Hepatocyte (in vitro differentiated cells): ENCODE measurements around the gene CSMD2. TPM values are rescaled to one million over a fixed set of nuclear protein-coding genes. Genes with fewer than 3 reads are reported as not detected.

Experiments
- DNase-seq: peaks from one replicate; pipeline ENCODE4 v3.0.0-alpha.2; 2016; ENCODE audit warnings: low spot score
- H2AFZ ChIP-seq: fragments of 200-600 bp; sonication (generic); 2 replicates; pipeline ENCODE4 v1.6.0; 2016; ENCODE audit warnings: antibody characterized with exemption, mild to moderate bottlenecking
- H3K27ac ChIP-seq: fragments of 200-600 bp; sonication (generic); 2 replicates; pipeline ENCODE4 v1.5.1; 2016; ENCODE audit warnings: mild to moderate bottlenecking
- H3K27me3 ChIP-seq: fragments of 200-600 bp; sonication (generic); 2 replicates; pipeline ENCODE4 v1.6.1; 2016
- H3K36me3 ChIP-seq: fragments of 200-600 bp; sonication (generic); replicated peaks from 2 replicates; pipeline ENCODE4 v1.5.1; 2016; ENCODE audit warnings: low read depth; ENCODE audit not compliant: insufficient read depth
- H3K4me1 ChIP-seq: fragments of 200-600 bp; sonication (generic); 2 replicates; pipeline ENCODE4 v1.5.1; 2016; ENCODE audit warnings: mild to moderate bottlenecking, moderate library complexity; ENCODE audit not compliant: insufficient read depth
- H3K4me2 ChIP-seq: fragments of 200-600 bp; sonication (generic); 2 replicates; pipeline ENCODE4 v1.6.0; 2016
- H3K4me3 ChIP-seq: fragments of 200-600 bp; sonication (generic); 2 replicates; pipeline ENCODE4 v1.5.1; 2016; ENCODE audit warnings: mild to moderate bottlenecking
- H3K79me2 ChIP-seq: fragments of 200-600 bp; sonication (generic); 2 replicates; pipeline ENCODE4 v1.6.0; 2017; ENCODE audit warnings: mild to moderate bottlenecking
- H3K9me2 ChIP-seq: fragments of 200-600 bp; sonication (generic); replicated peaks from 2 replicates; pipeline ENCODE4 v1.6.0; 2017; ENCODE audit warnings: mild to moderate bottlenecking; ENCODE audit not compliant: insufficient read depth
- H3K9me3 ChIP-seq: fragments of 200-600 bp; sonication (generic); 2 replicates; pipeline ENCODE4 v1.5.1; 2016; ENCODE audit warnings: low read depth, mild to moderate bottlenecking
- H4K20me1 ChIP-seq: fragments of 200-600 bp; sonication (generic); 2 replicates; pipeline ENCODE4 v1.6.0; 2016; ENCODE audit warnings: mild to moderate bottlenecking; ENCODE audit not compliant: insufficient read depth, poor library complexity, severe bottlenecking
- CTCF ChIP-seq: fragments of 200-600 bp; sonication (generic); IDR thresholded peaks from 2 replicates; pipeline ENCODE4 v1.5.1; 2016; ENCODE audit warnings: antibody characterized with exemption, mild to moderate bottlenecking; ENCODE audit not compliant: poor library complexity
- EZH2 ChIP-seq: fragments of 200-600 bp; sonication (generic); IDR thresholded peaks from 2 replicates; pipeline ENCODE4 v1.6.1; 2016; ENCODE audit warnings: antibody characterized with exemption, mild to moderate bottlenecking, borderline replicate concordance
- EZH2phosphoT487 ChIP-seq: fragments of 200-600 bp; sonication (generic); IDR thresholded peaks from one replicate; pipeline ENCODE4 v1.6.1; 2018; ENCODE audit warnings: antibody characterized with exemption, mild to moderate bottlenecking, low read depth, moderate library complexity; ENCODE audit not compliant: unreplicated experiment, severe bottlenecking
- WGBS: methylation state at CpG from one replicate; pipeline ENCODE4 v1.1.6; 2016; ENCODE audit warnings: low lambda C conversion rate; ENCODE audit errors: missing lambda C conversion rate; 5-methylcytosine and 5-hydroxymethylcytosine counted together
- polyA plus RNA-seq: library from polyadenylated mRNA; unstranded; fragments of >200 nt; fragmentation: Nextera tagmentation; extraction: Ambion mirVana; gene quantifications from 2 replicates; pipeline ENCODE4 v1.2.1, GENCODE V29; 2016
- total RNA-seq: library from RNA; depleted of rRNA; stranded (reverse); fragments of >200 nt; gene quantifications from 2 replicates; pipeline ENCODE4 v1.2.3, GENCODE V29; 2014

CSMD2 gene
- total and polyA plus RNA-seq, 2 experiments from 2014 or later = 0.10 to 0.37 TPM

GRCh38 chr1:33709783-33710718 lies 455.0 kb downstream of the CSMD2 start:
- Histone ChIP-seq H3K79me2 (no peaks in the 10 kb centered on the region), H3K27me3 (no peaks in the 10 kb centered on the region), H3K27ac (no peak overlapping the region), H3K4me3 (no peak overlapping the region), H3K9me3 (no peaks in the 10 kb centered on the region), H2AFZ (no peak overlapping the region), H3K4me1 (no peaks in the 10 kb centered on the region), H4K20me1 (no peaks in the 10 kb centered on the region), H3K4me2 (no peak overlapping the region), H3K36me3 (no peaks in the 10 kb centered on the region), H3K9me2 (no peaks in the 10 kb centered on the region)
- no peak for TF ChIP-seq EZH2phosphoT487
- no peak for TF ChIP-seq EZH2
- no peak for TF ChIP-seq CTCF
- 79% methylated on average over 6 of the region's 6 CpGs for WGBS
- DNase-seq = no peak

GRCh38 chr1:33709174-33709782 lies 455.8 kb downstream of the CSMD2 start:
- H2AFZ ChIP-seq = no peak overlapping the region
- no peaks in the 10 kb centered on the region for H3K4me1 ChIP-seq
- H3K9me3 ChIP-seq = no peaks in the 10 kb centered on the region
- H3K4me3 ChIP-seq = no peak overlapping the region
- 80% methylated on average over 9 of the region's 9 CpGs for WGBS
- no peaks in the 10 kb centered on the region for H3K79me2 ChIP-seq
- no peak for TF ChIP-seq EZH2phosphoT487
- no peak for TF ChIP-seq EZH2
- TF ChIP-seq CTCF = no peak
- H3K27ac ChIP-seq = no peak overlapping the region
- H3K4me2 ChIP-seq = no peak overlapping the region
- DNase-seq = no peak
- H3K36me3 ChIP-seq = no peaks in the 10 kb centered on the region
- H4K20me1 ChIP-seq = no peaks in the 10 kb centered on the region
- H3K27me3 ChIP-seq = no peaks in the 10 kb centered on the region
- no peaks in the 10 kb centered on the region for H3K9me2 ChIP-seq

- TF ChIP-seq EZH2phosphoT487 (no peak), CTCF (no peak), EZH2 (no peak)
- Histone ChIP-seq H3K36me3 (no peaks in the 10 kb centered on the region), H3K27me3 (no peaks in the 10 kb centered on the region), H3K9me2 (no peaks in the 10 kb centered on the region), H3K4me3 (no peak overlapping the region), H3K79me2 (no peaks in the 10 kb centered on the region), H4K20me1 (no peaks in the 10 kb centered on the region), H3K4me2 (no peak overlapping the region), H3K27ac (no peak overlapping the region), H2AFZ (no peak overlapping the region), H3K9me3 (no peaks in the 10 kb centered on the region), H3K4me1 (no peaks in the 10 kb centered on the region)
- WGBS = 88% methylated on average over 12 of the region's 12 CpGs
- DNase-seq = no peak
Observed at GRCh38 chr1:33706634-33707255, 458.3 kb downstream of the CSMD2 start.
